ENCODE data around the gene GABBR2. TPM values are rescaled to one million over a fixed set of nuclear protein-coding genes. Genes with fewer than 3 reads are reported as not detected.

The GABBR2 gene
- polyA plus RNA-seq, 1 donor (not counting 4 experiments of a cell fraction or from before 2014, with no cell fraction given), result 0.01 TPM

DNA sequence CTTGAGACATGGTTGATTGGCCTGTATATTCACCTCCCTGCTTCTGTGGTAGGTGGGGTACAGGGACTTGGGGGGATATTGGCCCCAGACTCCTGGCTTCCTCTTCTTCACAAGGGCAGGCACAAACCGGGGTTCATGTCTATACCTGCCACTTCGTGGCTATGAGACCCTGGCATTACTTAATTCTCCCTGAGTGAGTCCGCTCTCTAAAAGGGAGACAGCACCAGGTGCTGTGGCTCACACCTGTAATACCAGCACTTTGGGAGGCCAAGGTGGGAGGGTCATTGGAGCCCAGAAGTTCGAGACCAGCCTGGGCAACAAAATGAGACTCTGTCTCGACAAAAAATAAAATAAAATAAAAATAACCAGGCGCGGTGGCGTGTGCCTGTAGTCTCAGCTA lies 178.5 kb downstream of the GABBR2 start:
- no peak overlapping the region for H3K27ac ChIP-seq (ENCODE audit: control insufficient read depth, insufficient read depth, low read length)
- dilution Hi-C loops (cut with MboI; ENCODE audit: extremely low pct_ligation_motif_present, low sequenced_read_pairs), result no loop called here
- H3K27me3 ChIP-seq (ENCODE audit: control insufficient read depth, extremely low read depth, insufficient read depth, low read length), result peaks cover 3% of the 10 kb centered on the region
- no peak overlapping the region for H3K4me3 ChIP-seq (ENCODE audit: control insufficient read depth in 2 of 3, extremely low read depth in 1 of 3, insufficient read depth in 2 of 3, low read depth in 1 of 3, low read length in 3 of 3)
- H3K9me1 ChIP-seq (ENCODE audit: control insufficient read depth, extremely low read depth, insufficient read depth, low read length), result no peaks in the 10 kb centered on the region
- TF ChIP-seq, protein P1, sequence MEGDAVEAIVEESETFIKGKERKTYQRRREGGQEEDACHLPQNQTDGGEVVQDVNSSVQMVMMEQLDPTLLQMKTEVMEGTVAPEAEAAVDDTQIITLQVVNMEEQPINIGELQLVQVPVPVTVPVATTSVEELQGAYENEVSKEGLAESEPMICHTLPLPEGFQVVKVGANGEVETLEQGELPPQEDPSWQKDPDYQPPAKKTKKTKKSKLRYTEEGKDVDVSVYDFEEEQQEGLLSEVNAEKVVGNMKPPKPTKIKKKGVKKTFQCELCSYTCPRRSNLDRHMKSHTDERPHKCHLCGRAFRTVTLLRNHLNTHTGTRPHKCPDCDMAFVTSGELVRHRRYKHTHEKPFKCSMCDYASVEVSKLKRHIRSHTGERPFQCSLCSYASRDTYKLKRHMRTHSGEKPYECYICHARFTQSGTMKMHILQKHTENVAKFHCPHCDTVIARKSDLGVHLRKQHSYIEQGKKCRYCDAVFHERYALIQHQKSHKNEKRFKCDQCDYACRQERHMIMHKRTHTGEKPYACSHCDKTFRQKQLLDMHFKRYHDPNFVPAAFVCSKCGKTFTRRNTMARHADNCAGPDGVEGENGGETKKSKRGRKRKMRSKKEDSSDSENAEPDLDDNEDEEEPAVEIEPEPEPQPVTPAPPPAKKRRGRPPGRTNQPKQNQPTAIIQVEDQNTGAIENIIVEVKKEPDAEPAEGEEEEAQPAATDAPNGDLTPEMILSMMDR (optimal IDR thresholded peaks at IDR 0.05 in 1 of 3, IDR thresholded peaks at IDR 0.05 in 1 of 3, conservative IDR thresholded peaks at IDR 0.05 in 1 of 3; ENCODE audit: extremely low read depth in 1 of 3, insufficient read depth in 2 of 3, low read length in 3 of 3), result no peak
- no peak for TF ChIP-seq EZH2 (IDR thresholded peaks at IDR 0.05; ENCODE audit: low read length)
- DNase-seq (ENCODE audit: low read depth, low spot score) (no peak), FAIRE-seq (no peak)
- no peaks in the 10 kb centered on the region for H4K20me1 ChIP-seq (ENCODE audit: control insufficient read depth, extremely low read depth, insufficient read depth, low read length)
- H3K36me3 ChIP-seq (ENCODE audit: control insufficient read depth in 2 of 2, extremely low read depth in 1 of 2, insufficient read depth in 2 of 2, low read length in 2 of 2), result no peaks in the 10 kb centered on the region
- no peak overlapping the region for H2AFZ ChIP-seq (ENCODE audit: control insufficient read depth, low read length)
- H3K9ac ChIP-seq (ENCODE audit: control insufficient read depth, extremely low read depth, insufficient read depth, low read length), result no peak overlapping the region
- no peaks in the 10 kb centered on the region for H3K9me3 ChIP-seq (ENCODE audit: control insufficient read depth, low read depth, low read length)
- no peaks in the 10 kb centered on the region for H3K79me2 ChIP-seq (ENCODE audit: control insufficient read depth, insufficient read depth, low read length)
- H3K4me1 ChIP-seq (ENCODE audit: control insufficient read depth, extremely low read depth, insufficient read depth, low read length), result no peaks in the 10 kb centered on the region
- H3K4me2 ChIP-seq (ENCODE audit: control insufficient read depth, extremely low read depth, insufficient read depth, low read depth, low read length), result no peak overlapping the region

DNA sequence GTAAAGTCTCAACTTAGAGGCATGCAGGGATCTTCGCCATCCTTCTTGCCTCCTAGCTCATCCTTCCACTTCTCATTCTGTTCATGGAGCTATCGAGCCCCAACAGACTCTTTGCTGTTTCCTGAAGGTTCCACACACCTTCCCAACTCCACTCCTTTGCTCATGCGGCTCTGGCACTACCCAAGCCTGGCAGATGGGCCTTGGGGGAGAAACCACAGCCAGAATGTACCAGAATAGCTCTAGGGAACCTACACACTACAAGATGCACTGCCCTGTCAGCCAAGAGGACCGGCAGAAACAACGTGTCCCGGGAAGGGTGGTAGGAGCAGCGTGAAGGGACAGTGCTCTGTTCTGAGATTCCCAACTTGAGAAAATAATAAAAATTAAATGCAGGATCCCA lies 178.9 kb downstream of the GABBR2 start:
- Histone ChIP-seq H2AFZ (ENCODE audit: control insufficient read depth, low read length) (no peak overlapping the region), H3K9me3 (ENCODE audit: control insufficient read depth, low read depth, low read length) (no peaks in the 10 kb centered on the region), H3K9ac (ENCODE audit: control insufficient read depth, extremely low read depth, insufficient read depth, low read length) (no peak overlapping the region), H4K20me1 (ENCODE audit: control insufficient read depth, extremely low read depth, insufficient read depth, low read length) (no peaks in the 10 kb centered on the region), H3K36me3 (ENCODE audit: control insufficient read depth in 2 of 2, extremely low read depth in 1 of 2, insufficient read depth in 2 of 2, low read length in 2 of 2) (no peaks in the 10 kb centered on the region), H3K27ac (ENCODE audit: control insufficient read depth, insufficient read depth, low read length) (no peak overlapping the region), H3K4me2 (ENCODE audit: control insufficient read depth, extremely low read depth, insufficient read depth, low read depth, low read length) (no peak overlapping the region), H3K79me2 (ENCODE audit: control insufficient read depth, insufficient read depth, low read length) (no peaks in the 10 kb centered on the region), H3K4me3 (ENCODE audit: control insufficient read depth in 2 of 3, extremely low read depth in 1 of 3, insufficient read depth in 2 of 3, low read depth in 1 of 3, low read length in 3 of 3) (no peak overlapping the region), H3K9me1 (ENCODE audit: control insufficient read depth, extremely low read depth, insufficient read depth, low read length) (no peaks in the 10 kb centered on the region), H3K27me3 (ENCODE audit: control insufficient read depth, extremely low read depth, insufficient read depth, low read length) (peaks cover 3% of the 10 kb centered on the region), H3K4me1 (ENCODE audit: control insufficient read depth, extremely low read depth, insufficient read depth, low read length) (no peaks in the 10 kb centered on the region)
- DNase-seq (ENCODE audit: low read depth, low spot score) (no peak), FAIRE-seq (no peak)
- dilution Hi-C loops (cut with MboI; ENCODE audit: extremely low pct_ligation_motif_present, low sequenced_read_pairs), result no loop called here
- TF ChIP-seq, protein P1 (optimal IDR thresholded peaks at IDR 0.05 in 1 of 3, IDR thresholded peaks at IDR 0.05 in 1 of 3, conservative IDR thresholded peaks at IDR 0.05 in 1 of 3; ENCODE audit: extremely low read depth in 1 of 3, insufficient read depth in 2 of 3, low read length in 3 of 3), result no peak
- TF ChIP-seq EZH2 (IDR thresholded peaks at IDR 0.05; ENCODE audit: low read length), result no peak
